ENCODE measurements around the gene OR56A4. TPM values are rescaled to one million over a fixed set of nuclear protein-coding genes. Genes with fewer than 3 reads are reported as not detected.

The OR56A4 gene
- polyA plus RNA-seq, 2 of the 4 experiments (the other 2 are of a cell fraction) = not detected

DNA sequence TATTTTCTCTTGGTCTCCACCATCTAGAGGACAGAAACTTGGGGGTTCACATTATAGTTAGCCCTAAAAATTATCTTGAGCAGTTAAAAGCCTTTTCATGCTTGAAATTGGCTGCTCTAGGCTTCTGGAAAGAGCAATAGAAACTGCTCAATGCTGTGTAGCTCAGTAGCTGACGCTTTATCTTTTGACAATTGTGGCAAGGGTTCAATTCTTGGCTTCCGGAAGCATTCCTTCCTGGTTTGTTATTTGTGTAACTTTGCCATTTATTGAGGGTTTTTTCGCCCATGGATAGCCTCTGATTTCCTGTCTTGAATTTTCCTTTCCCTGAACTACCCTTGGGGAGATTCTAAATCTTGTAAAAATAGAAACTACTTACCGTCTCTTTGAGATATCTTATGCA, 34.1 kb upstream of the OR56A4 start:
- CTCF ChIA-PET = no interaction called here
- H3K4me2 ChIP-seq = no peak overlapping the region
- no peak overlapping the region for H3K27ac ChIP-seq
- WGBS (ENCODE audit: missing lambda C conversion rate) = 25% methylated on average over 4 of the region's 4 CpGs
- no peak for TF ChIP-seq CHD4 (IDR thresholded peaks at IDR 0.05; ENCODE audit: borderline replicate concordance)
- TF ChIP-seq HOXB5 (CRISPR knock-in tag; IDR thresholded peaks at IDR 0.05) = no peak
- DNase-seq (ENCODE audit: low read depth in 1 of 2, low spot score in 1 of 2) = no peak
- H3K9me3 ChIP-seq = no peaks in the 10 kb centered on the region
- FAIRE-seq = no peak
- no peak for ATAC-seq
- H3K4me1 ChIP-seq = no peaks in the 10 kb centered on the region
- POLR2A ChIA-PET = no interaction called here
- no peak overlapping the region for H3K4me3 ChIP-seq

DNA sequence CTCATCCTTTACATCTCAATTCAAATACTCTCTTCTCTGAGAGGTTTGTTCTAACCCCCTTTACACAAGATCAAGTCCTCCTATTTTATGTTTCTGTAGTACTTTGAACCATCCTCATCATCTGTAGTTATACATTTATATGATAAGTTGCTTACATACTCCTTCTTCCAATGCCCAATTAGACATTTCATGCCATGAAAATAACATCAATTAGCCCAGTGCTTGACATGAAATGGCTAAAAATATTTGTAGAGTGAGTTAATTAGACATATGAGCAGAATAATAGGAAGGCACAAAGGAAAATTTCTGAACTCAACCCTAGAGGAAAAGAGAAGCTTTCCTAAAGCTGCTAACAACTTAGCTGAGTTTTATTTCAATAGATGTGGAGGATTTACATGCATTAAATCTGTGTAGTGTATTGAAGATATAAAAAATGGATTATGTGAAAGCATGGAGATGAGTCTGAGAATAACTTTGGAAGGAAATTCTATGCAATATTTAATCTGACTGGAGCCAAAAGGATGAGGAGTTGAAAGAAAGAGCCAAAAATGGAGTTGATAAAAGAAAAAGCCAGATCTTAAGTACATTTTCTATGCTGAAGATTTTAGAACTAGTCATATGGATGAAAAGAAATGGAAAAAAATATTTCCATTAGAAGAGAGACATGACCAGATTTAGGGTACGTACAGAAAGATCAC, 24.1 kb upstream of the OR56A4 start, which contains the start of gene OR56A1:
TSS of gene OR56A1 (minus strand) at position 51 of the 698 bp plus-strand sequence. CDS start 3,066 bp downstream, outside the sequence.
- no peak for DNase-seq (ENCODE audit: low read depth in 1 of 2, low spot score in 1 of 2)
- Histone ChIP-seq H3K9me3 (no peaks in the 10 kb centered on the region), H3K4me2 (no peak within 1 kb of the TSS), H3K4me3 (no peak within 1 kb of the TSS), H3K27ac (no peak within 1 kb of the TSS), H3K4me1 (no peaks in the 10 kb centered on the region)
- no peak for FAIRE-seq
- 0% methylated on average over 1 of the region's 1 CpG for WGBS (ENCODE audit: missing lambda C conversion rate)
- CTCF ChIA-PET = no interaction called here
- POLR2A ChIA-PET = no interaction called here
- TF ChIP-seq ZNF302 (CRISPR knock-in tag; IDR thresholded peaks at IDR 0.05) (no peak), E2F6 (IDR thresholded peaks at IDR 0.05; ENCODE audit: borderline replicate concordance, low read depth) (no peak), ELK1 (IDR thresholded peaks at IDR 0.05; ENCODE audit: low read depth, low read length) (no peak), JUNB (IDR thresholded peaks at IDR 0.05) (no peak), RFX5 (IDR thresholded peaks at IDR 0.05) (no peak), PBX3 (IDR thresholded peaks at IDR 0.05) (no peak), MYC (IDR thresholded peaks at IDR 0.05; ENCODE audit: borderline replicate concordance, low read length) (no peak), HOXB5 (CRISPR knock-in tag; IDR thresholded peaks at IDR 0.05) (no peak), MAZ (IDR thresholded peaks at IDR 0.05; ENCODE audit: borderline replicate concordance, low read depth, low read length) (no peak), KDM5A (IDR thresholded peaks at IDR 0.05) (no peak), CTCF (IDR thresholded peaks at IDR 0.05) (no peak), BHLHE40 (IDR thresholded peaks at IDR 0.05; ENCODE audit: low read depth, low read length) (no peak), TP53 (CRISPR knock-in tag; IDR thresholded peaks at IDR 0.05) (no peak)
- TF ChIP-seq, protein P1, sequence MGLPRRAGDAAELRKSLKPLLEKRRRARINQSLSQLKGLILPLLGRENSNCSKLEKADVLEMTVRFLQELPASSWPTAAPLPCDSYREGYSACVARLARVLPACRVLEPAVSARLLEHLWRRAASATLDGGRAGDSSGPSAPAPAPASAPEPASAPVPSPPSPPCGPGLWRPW (IDR thresholded peaks at IDR 0.05) = no peak
- TF ChIP-seq, protein P2, sequence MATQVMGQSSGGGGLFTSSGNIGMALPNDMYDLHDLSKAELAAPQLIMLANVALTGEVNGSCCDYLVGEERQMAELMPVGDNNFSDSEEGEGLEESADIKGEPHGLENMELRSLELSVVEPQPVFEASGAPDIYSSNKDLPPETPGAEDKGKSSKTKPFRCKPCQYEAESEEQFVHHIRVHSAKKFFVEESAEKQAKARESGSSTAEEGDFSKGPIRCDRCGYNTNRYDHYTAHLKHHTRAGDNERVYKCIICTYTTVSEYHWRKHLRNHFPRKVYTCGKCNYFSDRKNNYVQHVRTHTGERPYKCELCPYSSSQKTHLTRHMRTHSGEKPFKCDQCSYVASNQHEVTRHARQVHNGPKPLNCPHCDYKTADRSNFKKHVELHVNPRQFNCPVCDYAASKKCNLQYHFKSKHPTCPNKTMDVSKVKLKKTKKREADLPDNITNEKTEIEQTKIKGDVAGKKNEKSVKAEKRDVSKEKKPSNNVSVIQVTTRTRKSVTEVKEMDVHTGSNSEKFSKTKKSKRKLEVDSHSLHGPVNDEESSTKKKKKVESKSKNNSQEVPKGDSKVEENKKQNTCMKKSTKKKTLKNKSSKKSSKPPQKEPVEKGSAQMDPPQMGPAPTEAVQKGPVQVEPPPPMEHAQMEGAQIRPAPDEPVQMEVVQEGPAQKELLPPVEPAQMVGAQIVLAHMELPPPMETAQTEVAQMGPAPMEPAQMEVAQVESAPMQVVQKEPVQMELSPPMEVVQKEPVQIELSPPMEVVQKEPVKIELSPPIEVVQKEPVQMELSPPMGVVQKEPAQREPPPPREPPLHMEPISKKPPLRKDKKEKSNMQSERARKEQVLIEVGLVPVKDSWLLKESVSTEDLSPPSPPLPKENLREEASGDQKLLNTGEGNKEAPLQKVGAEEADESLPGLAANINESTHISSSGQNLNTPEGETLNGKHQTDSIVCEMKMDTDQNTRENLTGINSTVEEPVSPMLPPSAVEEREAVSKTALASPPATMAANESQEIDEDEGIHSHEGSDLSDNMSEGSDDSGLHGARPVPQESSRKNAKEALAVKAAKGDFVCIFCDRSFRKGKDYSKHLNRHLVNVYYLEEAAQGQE (IDR thresholded peaks at IDR 0.05) = no peak
- no peak for ATAC-seq

All from A549 (cell line).